ENCODE measurements around the gene ARL2BP.
"Not testable (repeated sequence)": the region's sequence is repeated elsewhere in the genome, so short reads cannot be mapped to it uniquely, and the experiment has no call there.

Gene ARL2BP

DNA sequence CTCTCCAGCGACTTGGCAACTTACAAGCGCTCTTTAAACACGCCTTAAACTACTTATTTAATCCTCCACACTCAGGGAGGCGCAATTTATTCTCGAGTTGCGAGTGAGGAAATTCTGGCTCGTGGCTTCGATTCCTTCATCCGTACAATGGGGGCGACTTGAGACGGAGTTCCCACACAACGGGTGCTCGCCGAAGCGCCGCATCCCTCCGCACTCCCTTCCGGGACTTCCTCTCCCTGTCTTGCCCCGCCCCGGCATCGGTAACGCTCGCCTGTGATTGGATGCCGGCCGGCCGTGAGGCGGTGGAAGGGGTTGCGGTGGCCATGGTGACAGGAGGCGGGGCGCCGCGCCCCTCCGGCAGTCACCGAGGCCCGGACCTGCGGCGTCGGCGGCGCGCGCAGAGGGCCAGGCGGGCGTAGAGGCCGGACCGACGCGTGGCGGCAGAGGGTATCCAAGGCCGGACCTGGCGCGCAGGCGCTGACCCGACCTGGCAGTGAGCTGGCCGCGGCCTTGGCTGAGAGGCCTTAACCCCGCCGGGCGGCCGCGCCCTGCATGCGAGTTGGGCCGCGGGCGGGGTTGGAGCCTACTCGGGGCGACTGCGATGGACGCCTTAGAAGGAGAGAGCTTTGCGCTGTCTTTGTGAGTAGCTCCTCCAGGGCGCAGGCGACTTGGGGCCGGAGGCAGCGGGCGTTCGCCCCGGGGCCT is at the start of gene ARL2BP:
Gene ARL2BP (plus strand): TSS at position 493 of the 705 bp plus-strand sequence. CDS start 109 bp downstream, at position 602.
- DNase-seq = peak; percentile 95

DNA sequence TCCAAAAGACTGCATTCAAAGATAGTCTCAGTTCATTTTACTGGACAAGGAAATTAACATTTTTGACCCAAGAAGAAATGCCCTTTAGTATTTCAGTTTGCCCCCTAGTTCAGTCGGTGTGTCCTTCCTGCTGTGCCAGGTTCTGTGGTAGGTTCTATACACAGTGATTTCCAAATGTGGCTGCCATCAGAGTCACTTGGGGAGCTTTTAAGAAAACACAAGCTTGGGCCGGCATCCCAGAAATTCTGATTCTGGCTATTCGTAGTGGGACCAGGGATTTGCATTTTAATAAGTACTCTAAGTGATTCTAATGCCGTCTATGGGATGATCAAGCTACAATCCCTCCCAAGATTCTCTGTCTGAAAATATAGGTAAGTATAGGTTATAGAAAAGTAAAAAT is 48.8 kb upstream of the ARL2BP start:
- DNase-seq = no peak

DNA sequence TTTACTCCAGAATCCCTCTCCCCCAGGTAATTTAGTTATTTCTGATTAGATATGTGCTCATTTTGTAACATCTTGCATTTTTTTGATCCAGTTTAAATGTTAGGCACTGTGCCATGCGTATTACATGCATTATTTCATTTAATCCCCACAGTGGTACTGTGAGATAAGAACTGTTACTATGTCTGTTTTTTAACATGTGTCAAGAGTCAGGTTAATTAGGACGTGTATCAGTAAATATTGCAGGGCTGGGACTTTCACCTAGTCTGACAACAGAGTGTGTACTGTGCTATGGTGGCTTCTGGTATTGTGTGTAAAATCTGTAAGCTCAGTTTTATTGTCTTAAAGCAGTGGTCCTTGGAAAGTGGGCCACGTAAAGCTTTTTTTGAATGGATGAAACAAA is 48.3 kb upstream of the ARL2BP start:
- no peak for DNase-seq

DNA sequence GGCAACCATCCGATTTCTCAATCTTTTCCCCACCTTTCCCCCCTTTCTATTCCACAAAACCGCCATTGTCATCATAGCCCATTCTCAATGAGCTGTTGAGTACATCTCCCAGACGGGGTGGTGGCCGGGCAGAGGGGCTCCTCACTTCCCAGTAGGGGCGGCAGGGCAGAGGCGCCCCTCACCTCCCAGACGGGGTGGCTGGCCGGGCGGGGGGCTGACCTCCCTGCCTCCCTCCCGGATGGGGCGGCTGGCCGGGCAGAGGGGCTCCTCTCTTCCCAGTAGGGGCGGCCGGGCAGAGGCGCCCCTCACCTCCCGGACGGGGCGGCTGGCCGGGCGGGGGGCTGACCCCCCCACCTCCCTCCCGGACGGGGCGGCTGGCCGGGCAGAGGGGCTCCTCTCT is 44.7 kb upstream of the ARL2BP start:
- DNase-seq = not testable (repeated sequence)

DNA sequence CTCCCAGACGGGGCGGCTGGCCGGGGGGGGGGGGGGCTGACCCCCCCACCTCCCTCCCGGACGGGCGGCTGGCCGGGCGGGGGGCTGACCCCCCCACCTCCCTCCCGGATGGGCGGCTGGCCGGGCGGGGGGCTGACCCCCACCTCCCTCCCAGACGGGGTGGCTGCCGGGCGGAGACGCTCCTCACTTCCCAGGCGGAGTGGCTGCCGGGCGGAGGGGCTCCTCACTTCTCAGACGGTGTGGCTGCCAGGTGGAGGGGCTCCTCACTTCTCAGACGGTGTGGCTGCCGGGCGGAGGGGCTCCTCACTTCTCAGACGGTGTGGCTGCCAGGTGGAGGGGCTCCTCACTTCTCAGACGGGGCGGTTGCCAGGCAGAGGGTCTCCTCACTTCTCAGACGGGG is 44.1 kb upstream of the ARL2BP start:
- DNase-seq = not testable (repeated sequence)

DNA sequence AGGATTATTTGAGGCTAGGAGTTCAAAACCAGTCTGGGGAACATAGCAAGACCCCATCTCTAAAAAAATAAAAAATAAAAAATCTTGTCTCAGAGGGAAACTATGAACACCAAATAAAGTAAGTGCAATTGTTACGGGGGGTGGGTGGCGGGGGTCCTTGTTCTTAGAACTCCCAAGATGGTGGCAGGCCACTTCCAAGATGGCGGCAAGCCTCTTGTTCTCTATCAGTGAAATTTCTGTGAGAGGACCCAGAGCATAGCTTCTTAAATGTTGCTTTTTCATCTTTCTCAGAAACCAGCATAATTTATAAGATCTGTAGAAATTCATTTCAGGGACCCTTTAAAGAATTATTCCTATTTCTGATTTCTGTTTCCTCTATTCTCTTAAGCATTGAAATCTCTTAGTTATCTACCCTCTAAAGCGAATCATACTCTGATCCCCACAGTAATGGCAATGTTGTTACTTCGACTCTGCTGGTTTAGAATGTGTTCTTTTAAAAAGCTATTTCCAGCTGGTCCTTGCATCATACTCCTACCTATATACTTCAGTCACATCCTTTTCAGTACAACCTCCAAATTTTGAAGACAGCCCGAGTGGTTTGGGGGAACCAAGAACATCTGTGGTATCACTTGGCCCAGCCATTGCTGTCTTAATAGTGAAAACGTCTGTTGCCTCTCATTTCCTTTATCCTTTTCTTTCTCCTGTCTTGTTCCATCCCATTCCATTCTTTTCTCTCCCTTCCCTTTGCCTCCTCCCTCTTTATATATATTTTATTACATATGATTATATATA is 42.8 kb upstream of the ARL2BP start:
- no peak for DNase-seq

DNA sequence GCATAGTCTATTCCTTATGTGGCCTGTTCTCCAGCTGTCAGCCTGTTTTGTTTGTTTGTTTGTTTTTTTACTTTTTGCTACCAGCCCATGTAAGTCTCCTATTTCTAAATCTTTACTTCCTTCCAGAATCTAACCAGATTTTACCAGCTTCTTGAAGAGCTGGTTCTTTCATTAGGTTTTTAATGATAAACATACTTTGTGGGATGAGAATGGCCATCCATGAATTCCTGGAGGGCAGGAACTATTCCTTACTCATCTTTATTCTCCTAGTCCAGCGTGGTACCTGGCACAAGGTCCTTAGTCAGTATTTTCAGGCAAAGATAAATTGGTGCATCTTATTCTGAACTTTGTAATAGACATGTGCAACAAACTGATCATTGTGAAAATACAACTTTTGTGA is 41.6 kb upstream of the ARL2BP start:
- no peak for DNase-seq

DNA sequence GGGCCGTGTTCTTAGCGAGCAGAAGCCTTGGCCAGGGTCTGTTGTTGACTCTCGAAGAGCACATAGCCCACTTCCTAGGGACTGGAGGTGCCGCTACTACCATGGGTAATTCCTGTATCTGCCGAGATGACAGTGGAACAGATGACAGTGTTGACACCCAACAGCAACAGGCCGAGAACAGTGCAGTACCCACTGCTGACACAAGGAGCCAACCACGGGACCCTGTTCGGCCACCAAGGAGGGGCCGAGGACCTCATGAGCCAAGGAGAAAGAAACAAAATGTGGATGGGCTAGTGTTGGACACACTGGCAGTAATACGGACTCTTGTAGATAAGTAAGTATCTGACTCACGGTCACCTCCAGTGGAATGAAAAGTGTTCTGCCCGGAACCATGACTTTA is 40.4 kb upstream of the ARL2BP start:
- no peak for DNase-seq

DNA sequence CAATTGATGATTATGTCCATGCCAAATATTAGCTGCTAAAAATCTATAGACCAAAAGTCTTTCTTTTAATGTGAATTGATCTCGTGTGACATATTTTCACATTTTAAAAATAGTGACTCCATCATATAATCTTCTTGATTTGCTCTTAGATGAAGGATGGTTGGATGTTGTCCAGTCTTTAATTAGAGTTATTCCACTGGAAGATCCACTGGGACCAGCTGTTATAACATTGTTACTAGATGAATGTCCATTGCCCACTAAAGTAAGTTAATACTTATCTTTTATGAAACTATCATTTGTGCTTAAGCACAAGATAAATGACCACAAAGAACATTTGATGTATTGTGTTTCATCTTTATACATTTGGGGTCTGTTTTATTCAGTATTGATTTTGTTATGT is 36.1 kb upstream of the ARL2BP start:
- no peak for DNase-seq

DNA sequence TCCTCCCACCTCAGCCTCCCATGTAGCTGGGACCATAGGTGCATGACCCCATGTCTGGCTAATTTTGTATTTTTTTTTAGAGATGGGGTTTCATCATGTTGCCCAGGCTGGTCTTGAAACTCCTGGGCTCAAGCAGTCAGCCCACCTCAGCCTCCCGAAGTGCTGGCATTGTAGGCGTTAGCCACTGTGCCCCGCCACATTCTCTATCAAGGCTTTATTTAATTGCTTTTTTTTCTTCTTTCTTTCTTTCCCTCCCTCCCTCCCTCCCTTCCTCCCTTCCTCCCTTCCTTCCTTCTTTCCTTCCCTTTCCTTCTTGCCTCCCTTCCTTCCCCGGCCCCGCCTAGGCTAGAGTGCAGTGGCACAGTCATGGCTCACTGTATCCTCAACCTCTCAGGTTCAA is 35.3 kb upstream of the ARL2BP start:
- no peak for DNase-seq

DNA sequence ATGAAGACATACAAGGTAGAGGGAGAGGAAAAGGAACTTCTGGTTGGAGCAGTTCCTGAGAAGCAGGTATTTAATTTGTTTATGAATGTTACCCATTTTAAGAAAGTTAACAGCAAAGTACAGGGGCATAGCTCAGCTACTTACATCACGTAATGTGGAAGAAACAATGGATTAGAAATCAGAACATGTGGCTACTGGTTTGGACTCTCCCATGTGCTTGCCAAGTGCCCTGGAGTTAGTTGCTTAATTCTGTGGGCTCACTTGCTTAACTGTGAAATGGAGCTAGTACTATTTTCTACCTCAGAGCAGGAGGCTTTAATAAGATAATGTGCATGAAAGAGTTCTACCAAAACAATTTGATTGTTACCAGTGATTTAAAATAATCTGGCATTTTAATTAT is 31.6 kb upstream of the ARL2BP start:
- no peak for DNase-seq

DNA sequence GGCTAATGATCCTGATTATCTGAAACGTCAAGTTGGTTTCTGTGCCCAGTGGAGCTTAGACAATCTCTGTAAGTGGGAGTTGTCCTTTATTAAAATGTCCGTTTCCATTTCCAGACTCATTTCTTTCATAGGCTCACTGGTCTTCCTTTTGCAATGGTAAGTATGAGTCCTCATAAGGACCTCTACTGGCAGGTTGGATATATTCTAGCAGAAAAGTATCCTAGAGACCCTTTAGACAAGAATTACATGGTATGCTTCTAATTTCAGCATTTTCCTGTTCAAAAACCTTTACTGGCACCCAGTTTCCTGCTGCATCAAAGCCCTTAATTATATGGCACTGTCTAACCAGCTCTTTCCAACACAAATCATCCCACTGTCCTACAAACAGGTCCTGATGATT is 28.1 kb upstream of the ARL2BP start:
- DNase-seq = no peak

DNA sequence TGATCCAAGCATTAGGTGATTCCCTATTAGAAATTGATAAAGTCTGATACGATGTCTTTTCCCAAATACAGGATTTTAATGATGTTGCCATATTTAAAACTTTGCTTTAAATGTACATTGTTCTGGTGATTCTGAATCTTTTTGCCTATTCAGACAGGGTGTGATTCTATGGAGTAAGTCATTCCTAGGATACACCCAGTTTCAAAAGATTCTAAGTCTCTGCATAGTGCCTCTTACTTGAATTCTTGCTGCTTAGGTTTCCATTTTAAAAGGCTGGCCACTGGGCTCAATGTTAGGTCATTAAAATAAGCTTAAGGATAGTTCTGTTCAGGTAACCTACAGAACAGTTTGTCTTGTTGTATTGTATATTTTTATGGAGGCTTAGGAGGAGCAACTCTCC is 22.0 kb upstream of the ARL2BP start:
- no peak for DNase-seq

DNA sequence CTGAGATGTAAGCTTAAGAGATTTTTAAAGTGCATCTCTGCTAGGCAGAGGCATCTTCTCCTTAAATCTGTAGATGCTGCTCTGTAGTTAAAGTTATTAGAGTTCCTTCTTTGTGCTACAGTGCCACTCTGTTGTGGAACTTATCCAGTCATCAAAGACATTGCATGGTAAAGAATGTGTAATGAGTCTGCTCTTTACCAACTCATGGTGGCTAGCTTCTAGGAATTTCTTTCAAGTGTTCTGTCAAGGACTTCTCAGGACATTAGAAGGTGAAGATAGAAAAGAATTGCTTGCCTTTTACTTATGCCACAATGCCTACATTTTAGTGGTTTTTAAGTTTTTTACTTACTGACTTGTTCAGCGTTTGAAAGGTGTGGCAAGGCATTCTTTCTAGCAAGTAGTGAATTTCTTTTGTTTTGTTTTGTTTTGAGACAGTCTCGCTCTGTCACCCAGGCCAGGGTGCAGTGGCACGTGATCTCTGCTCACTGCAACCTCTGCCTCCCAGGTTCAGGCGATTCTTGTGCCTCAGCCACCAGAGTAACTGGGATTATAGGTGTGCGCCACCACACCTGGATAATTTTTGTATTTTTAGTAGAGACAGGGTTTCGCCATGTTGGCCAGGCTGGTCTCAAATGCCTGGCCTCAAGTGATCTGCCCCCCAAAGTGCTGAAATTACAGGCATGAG is 20.3 kb upstream of the ARL2BP start:
- DNase-seq = no peak

DNA sequence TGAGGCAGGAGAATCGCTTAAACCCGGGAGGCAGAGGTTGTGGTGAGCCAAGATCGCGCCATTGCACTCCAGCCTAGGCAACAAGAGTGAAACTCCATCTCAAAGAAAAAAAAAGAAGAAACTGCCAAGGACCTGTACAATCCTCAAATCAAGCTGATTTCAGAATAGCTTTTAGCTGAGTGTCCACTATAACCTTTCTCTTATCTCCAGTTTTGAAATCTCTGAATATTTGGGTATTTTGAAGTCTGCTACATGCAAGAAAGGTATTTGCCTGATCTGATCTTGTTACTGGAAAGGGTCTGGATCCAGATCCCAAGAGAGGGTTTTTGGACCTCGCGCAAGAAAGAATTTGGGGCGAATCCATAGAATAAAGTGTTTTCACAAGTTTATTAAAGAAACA is 19.1 kb upstream of the ARL2BP start:
- DNase-seq = no peak

DNA sequence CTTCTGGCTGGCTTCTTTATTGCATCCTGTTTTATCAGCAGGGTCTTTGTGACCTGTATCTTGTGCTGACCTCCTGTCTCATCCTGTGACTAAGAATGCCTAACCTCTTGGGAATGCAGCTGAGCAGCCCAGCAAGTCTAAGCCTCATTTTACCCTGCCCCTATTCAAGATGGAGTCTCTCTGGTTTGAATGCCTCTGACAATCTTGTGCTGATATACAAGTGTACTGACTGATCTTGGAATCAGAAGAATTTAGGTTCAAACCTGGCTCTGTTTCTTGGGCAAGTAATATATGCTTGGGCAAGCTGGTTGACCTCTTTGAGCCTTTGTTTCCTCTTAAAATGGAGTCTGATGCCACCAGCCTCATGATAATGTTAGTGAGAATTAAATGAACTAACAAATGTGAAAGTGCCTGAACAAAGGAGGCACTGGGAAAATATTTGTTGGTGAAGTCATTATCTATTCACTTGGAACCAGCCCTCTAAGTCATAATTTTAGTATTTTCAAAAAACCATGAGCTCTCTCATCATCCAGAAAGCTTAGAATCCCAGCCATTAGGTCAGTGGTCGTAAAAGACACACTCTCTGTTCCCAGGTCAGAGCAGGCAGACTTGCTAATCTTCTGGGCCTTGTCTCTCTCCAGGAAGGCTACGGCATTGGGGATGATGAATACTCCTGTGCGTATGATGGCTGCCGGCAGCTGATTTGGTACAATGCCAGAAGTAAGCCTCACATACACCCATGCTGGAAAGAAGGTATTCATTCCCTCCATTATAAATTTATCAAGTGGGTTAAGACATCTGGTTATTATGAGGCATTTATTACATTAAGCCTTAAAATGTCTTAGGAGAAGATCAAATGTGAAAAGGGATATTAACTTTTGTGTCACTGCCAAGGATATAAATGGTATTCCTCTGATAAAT is 18.1 kb upstream of the ARL2BP start:
- no peak for DNase-seq

DNA sequence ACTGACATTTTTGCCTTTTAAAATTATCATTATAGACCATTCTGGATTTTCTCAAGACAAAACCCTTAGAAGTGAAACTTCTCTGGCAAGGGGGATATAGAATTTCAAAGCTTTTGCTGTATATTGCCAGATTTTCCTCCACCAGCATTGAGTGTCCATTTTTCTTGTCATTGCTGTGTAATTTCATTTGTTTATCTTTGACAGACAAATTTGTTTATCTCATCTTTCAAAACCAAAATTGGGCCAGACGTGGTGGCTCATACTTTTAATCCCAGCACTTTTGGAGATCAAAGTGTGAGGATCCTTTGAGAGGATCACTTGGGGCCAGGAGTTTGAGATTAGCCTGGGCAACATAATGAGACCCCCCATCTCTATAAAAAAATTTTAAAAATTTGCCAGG is 16.0 kb upstream of the ARL2BP start:
- no peak for DNase-seq

DNA sequence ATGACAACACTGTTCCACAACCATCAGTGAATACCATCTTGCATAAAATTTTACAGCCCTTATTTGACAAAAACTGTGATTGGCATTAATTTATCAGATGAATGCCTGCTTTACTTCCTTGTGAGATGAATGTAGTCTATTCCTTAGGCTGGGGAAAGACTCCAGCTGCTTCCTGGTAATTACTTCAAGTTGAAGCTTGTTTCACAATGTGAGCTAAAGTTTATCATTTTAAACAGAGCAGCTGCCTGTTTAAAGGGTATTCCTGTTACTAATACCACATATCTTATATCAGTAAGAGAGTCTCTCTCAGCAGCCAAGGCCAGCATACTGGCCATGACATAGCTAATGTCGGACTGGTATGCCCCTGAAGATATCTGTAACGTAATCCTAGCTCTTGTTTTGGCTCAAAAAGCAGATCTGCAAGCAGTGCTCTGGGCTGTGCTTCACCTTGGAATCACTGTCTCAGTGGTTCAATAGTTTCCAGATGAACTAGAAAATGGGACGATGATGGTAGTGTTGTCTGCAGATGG is 13.2 kb upstream of the ARL2BP start:
- DNase-seq = no peak

DNA sequence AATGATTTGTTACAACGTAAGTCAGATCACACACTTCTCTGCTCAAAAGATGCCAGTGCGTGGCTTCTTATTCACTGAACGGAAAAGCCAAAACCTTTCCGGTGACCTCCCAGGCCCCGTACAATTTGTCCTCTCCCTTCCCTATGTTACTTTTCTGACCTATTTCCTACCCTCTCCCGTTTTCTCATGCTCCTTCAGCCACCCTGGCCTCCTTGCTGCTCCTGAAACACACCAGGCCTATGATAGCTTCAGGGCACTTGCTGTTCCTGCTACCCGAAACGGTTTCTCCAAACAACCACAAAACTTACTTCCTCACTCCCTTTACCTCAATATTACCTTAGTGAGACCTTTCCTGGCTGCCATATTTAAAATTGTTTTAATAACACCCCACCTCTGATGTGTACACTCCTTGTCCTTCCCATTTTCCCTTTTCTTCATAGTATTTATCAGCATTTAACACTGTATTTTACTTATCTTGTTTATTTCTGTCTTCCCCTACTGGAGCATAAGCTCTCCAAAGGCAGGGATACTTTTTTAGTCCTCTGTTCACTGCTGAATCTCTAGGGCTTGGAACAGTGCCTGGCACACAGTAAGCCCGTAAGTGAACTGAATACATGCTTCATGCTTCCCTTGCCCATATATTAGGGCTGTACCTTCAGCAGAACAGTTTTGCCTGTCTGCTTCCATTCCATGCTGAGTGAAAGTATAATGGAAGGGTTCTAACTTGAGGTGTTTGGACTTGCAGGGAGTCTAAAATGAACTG is 10.9 kb upstream of the ARL2BP start:
- DNase-seq = no peak

DNA sequence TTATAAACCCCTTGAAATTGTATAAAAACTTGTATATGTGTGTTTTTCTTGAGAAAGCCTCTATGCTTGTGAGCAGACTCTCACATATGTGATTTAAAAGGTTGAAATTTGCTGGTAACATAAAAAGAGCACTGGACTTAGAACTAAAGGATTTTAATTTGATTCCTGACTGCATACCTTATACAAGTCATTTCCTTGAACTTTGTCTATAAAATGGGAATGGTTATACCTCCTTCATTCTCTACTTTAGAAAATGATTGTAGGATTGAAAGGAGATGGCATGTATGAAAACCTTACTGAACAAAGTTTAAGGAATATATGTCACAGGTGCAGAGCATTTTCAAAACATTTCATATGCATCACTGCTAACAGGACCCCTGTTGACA is 10.4 kb upstream of the ARL2BP start:
- DNase-seq = no peak

DNA sequence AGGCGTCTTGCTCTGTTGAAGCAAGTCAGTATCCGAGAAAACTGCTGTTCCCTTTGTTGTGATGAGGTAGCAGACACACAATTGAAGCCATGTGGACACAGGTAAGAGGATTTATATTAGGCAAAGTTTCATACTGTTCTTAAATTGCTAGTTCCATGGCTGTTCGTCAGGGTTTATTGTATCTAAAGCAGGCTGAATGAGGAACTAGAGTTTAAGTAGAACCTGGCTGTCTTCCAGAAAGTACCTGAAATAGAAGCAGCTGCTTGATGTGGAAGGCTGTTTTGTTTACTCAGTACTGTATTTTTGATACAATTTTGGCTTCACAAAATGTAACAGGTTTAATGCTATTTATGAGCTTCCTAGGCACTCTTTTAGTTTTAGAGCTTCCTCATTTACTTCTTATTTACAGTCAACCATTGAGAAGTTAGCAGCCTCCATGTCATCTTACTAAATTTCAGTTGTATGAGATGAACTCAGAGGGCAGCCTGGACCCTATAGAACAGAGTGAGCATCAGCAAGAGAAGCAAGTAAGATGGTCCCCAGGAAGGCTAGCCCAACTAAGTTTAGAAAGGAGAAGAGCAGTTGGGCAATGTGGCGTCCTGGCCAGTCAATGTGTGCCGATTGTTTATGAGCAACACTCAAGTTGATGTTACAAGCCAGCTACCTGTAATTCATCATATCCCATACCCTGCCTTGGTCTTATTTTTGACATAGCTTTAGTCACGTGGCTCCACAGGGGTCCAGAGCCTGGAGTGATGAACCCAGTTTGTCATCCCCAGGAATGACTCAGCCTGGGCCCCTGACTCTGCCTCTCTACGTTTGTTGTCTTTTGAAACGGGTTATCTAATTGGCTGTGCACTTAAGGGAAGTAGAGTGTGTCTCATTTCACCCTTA is 9.7 kb upstream of the ARL2BP start:
- DNase-seq = no peak
